ENCODE results near the gene TNPO2. TPM values are rescaled to one million over a fixed set of nuclear protein-coding genes. Genes with fewer than 3 reads are reported as not detected.

Gene TNPO2
- total and polyA plus RNA-seq, 2 experiments from 2014 or later = 11.7 to 65.2 TPM

- Histone ChIP-seq H3K9me2 (replicated peaks; ENCODE audit: insufficient read depth) (no peaks in the 10 kb centered on the region), H3K27me3 (no peaks in the 10 kb centered on the region), H3K27ac (peak overlapping the region; percentile 99), H3K4me1 (ENCODE audit: insufficient read depth) (peaks cover 14% of the 10 kb centered on the region), H2AFZ (no peak overlapping the region), H3K4me3 (peak overlapping the region; percentile 75), H3K9me3 (ENCODE audit: low read depth) (no peaks in the 10 kb centered on the region), H3K4me2 (peak overlapping the region; percentile 98), H3K79me2 (peaks cover 48% of the 10 kb centered on the region), H4K20me1 (ENCODE audit: insufficient read depth, poor library complexity, severe bottlenecking) (no peaks in the 10 kb centered on the region), H3K36me3 (replicated peaks; ENCODE audit: insufficient read depth, low read depth) (no peaks in the 10 kb centered on the region)
- no peak for DNase-seq (ENCODE audit: low spot score)
- no peak for TF ChIP-seq EZH2phosphoT487 (IDR thresholded peaks at IDR 0.05; ENCODE audit: low read depth, severe bottlenecking, unreplicated experiment)
- TF ChIP-seq EZH2 (IDR thresholded peaks at IDR 0.05; ENCODE audit: borderline replicate concordance) = no peak
- TF ChIP-seq CTCF (IDR thresholded peaks at IDR 0.05; ENCODE audit: poor library complexity) = no peak
- WGBS (ENCODE audit: low lambda C conversion rate, missing lambda C conversion rate) = 87% methylated on average over 8 of the region's 8 CpGs
Observed at GRCh38 chr19:12668346-12668745, 55.4 kb downstream of the TNPO2 start.

- H3K79me2 ChIP-seq = peaks cover 48% of the 10 kb centered on the region
- 92% methylated on average over 4 of the region's 4 CpGs for WGBS (ENCODE audit: low lambda C conversion rate, missing lambda C conversion rate)
- H3K9me2 ChIP-seq (replicated peaks; ENCODE audit: insufficient read depth) = no peaks in the 10 kb centered on the region
- H3K9me3 ChIP-seq (ENCODE audit: low read depth) = no peaks in the 10 kb centered on the region
- DNase-seq (ENCODE audit: low spot score) = no peak
- no peaks in the 10 kb centered on the region for H3K36me3 ChIP-seq (replicated peaks; ENCODE audit: insufficient read depth, low read depth)
- H3K27ac ChIP-seq = peak overlapping the region; percentile 99
- H3K4me2 ChIP-seq = peak overlapping the region; percentile 98
- no peaks in the 10 kb centered on the region for H4K20me1 ChIP-seq (ENCODE audit: insufficient read depth, poor library complexity, severe bottlenecking)
- no peaks in the 10 kb centered on the region for H3K27me3 ChIP-seq
- H3K4me1 ChIP-seq (ENCODE audit: insufficient read depth) = peaks cover 14% of the 10 kb centered on the region
- no peak overlapping the region for H3K4me3 ChIP-seq
- no peak for TF ChIP-seq CTCF (IDR thresholded peaks at IDR 0.05; ENCODE audit: poor library complexity)
- TF ChIP-seq EZH2phosphoT487 (IDR thresholded peaks at IDR 0.05; ENCODE audit: low read depth, severe bottlenecking, unreplicated experiment) = no peak
- TF ChIP-seq EZH2 (IDR thresholded peaks at IDR 0.05; ENCODE audit: borderline replicate concordance) = no peak
- no peak overlapping the region for H2AFZ ChIP-seq
Observed at GRCh38 chr19:12667731-12668302, 55.9 kb downstream of the TNPO2 start.

GRCh38 chr19:12666265-12667048, 57.3 kb downstream of the TNPO2 start, which contains the start of the genes MAN2B1 and WDR83:
MAN2B1 (minus strand) TSS chr19:12666742; CDS start chr19:12666701, 41 bp downstream.
WDR83 (plus strand) TSS chr19:12666807; CDS start chr19:12669791, 2,984 bp downstream.
- DNase-seq (ENCODE audit: low spot score) = peak; percentile 93
- Histone ChIP-seq H3K79me2 (peaks cover 44% of the 10 kb centered on the region), H3K4me3 (peak within 1 kb of the TSS; percentile 91), H3K4me1 (ENCODE audit: insufficient read depth) (peaks cover 14% of the 10 kb centered on the region), H3K4me2 (peak within 1 kb of the TSS; percentile 98), H4K20me1 (ENCODE audit: insufficient read depth, poor library complexity, severe bottlenecking) (no peaks in the 10 kb centered on the region), H3K27ac (peak within 1 kb of the TSS; percentile 77), H3K9me3 (ENCODE audit: low read depth) (no peaks in the 10 kb centered on the region), H3K27me3 (no peaks in the 10 kb centered on the region), H3K9me2 (replicated peaks; ENCODE audit: insufficient read depth) (no peaks in the 10 kb centered on the region), H3K36me3 (replicated peaks; ENCODE audit: insufficient read depth, low read depth) (no peaks in the 10 kb centered on the region), H2AFZ (peak within 1 kb of the TSS; percentile 82)
- TF ChIP-seq EZH2 (IDR thresholded peaks at IDR 0.05; ENCODE audit: borderline replicate concordance) = no peak
- no peak for TF ChIP-seq CTCF (IDR thresholded peaks at IDR 0.05; ENCODE audit: poor library complexity)
- no peak for TF ChIP-seq EZH2phosphoT487 (IDR thresholded peaks at IDR 0.05; ENCODE audit: low read depth, severe bottlenecking, unreplicated experiment)
- 8% methylated on average over 31 of the region's 46 CpGs for WGBS (ENCODE audit: low lambda C conversion rate, missing lambda C conversion rate)

Measured in hepatocyte (in vitro differentiated cells).